Measurements from ENCODE around the gene BRSK2. TPM values are rescaled to one million over a fixed set of nuclear protein-coding genes. Genes with fewer than 3 reads are reported as not detected.

The BRSK2 gene
- total RNA-seq, 1 donor from 2014 or later: 0.11 TPM

DNA sequence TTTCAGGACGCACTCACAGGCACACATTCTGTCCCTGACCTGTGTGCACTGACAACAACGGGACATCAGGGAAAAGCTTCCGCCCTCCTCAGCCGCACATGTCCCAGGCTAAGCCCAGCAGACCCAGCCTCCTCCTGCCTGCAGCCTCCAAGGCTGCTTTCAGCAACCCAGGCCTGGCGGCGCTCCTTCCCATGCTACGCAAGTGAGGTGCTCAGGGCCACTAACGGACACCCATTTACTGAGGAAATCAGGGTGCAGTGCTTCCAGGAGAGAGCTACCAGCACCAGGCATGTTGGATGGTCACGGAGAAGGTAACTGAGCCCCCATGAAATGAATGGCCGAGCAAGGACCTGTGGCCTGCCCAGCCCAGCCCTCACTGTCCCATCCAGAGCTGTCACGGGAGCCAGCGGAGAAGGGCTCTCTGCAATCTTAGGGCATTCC lies 90.0 kb downstream of the BRSK2 start:
- H3K4me1 Mint-ChIP-seq: no peaks in the 10 kb centered on the region

DNA sequence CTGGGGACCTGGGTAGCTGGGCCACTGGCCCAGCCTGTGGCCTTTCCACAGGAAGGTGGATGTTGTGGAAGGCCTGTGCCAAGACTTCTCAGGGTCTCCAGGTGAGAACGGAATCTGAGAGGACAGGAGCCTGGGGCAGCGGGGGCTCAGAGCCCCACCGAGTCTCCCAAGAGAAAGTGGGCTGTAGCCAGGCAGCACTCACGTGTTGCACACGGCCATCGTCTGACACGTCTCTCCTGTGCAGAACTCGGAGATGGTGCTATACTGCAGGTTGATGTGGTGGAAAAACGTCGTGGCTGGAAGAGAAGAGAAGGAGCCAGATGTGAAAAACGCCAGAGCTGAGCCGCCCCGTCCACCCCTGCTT lies 90.4 kb downstream of the BRSK2 start:
- Mint-ChIP-seq H3K27ac (no peak overlapping the region), H3K4me3 (no peak overlapping the region), H3K9me3 (no peaks in the 10 kb centered on the region), H3K4me1 (peaks cover 3% of the 10 kb centered on the region), H3K36me3 (ENCODE audit: low read depth) (peaks cover 54% of the 10 kb centered on the region), H3K27me3 (no peaks in the 10 kb centered on the region)
- TF ChIP-seq, protein P1, sequence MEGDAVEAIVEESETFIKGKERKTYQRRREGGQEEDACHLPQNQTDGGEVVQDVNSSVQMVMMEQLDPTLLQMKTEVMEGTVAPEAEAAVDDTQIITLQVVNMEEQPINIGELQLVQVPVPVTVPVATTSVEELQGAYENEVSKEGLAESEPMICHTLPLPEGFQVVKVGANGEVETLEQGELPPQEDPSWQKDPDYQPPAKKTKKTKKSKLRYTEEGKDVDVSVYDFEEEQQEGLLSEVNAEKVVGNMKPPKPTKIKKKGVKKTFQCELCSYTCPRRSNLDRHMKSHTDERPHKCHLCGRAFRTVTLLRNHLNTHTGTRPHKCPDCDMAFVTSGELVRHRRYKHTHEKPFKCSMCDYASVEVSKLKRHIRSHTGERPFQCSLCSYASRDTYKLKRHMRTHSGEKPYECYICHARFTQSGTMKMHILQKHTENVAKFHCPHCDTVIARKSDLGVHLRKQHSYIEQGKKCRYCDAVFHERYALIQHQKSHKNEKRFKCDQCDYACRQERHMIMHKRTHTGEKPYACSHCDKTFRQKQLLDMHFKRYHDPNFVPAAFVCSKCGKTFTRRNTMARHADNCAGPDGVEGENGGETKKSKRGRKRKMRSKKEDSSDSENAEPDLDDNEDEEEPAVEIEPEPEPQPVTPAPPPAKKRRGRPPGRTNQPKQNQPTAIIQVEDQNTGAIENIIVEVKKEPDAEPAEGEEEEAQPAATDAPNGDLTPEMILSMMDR (IDR thresholded peaks at IDR 0.05): no peak
- POLR2A ChIA-PET: no interaction called here
- intact Hi-C loops (cut with micrococcal nuclease): loop anchor here (10.0 kb wide), 1 partner anchor 615 kb away; no protein-coding TSS in a partner anchor
- DNase-seq (no peak), ATAC-seq (ENCODE audit: low read depth) (no peak)
- CTCF ChIA-PET: no interaction called here

More for the DNA sequence above, 90.0 kb downstream of the BRSK2 start:
- ATAC-seq (ENCODE audit: low read depth) (no peak), DNase-seq (no peak)
- H3K4me3 Mint-ChIP-seq: no peak overlapping the region
- CTCF ChIA-PET: no interaction called here
- TF ChIP-seq, protein P1 (IDR thresholded peaks at IDR 0.05): no peak
- H3K27me3 Mint-ChIP-seq: no peaks in the 10 kb centered on the region
- POLR2A ChIA-PET: no interaction called here
- peaks cover 55% of the 10 kb centered on the region for H3K36me3 Mint-ChIP-seq (ENCODE audit: low read depth)
- no peak overlapping the region for H3K27ac Mint-ChIP-seq
- H3K9me3 Mint-ChIP-seq: no peaks in the 10 kb centered on the region
- intact Hi-C loops (cut with micrococcal nuclease): loop anchor here (10.0 kb wide), 1 partner anchor 615 kb away; no protein-coding TSS in a partner anchor

DNA sequence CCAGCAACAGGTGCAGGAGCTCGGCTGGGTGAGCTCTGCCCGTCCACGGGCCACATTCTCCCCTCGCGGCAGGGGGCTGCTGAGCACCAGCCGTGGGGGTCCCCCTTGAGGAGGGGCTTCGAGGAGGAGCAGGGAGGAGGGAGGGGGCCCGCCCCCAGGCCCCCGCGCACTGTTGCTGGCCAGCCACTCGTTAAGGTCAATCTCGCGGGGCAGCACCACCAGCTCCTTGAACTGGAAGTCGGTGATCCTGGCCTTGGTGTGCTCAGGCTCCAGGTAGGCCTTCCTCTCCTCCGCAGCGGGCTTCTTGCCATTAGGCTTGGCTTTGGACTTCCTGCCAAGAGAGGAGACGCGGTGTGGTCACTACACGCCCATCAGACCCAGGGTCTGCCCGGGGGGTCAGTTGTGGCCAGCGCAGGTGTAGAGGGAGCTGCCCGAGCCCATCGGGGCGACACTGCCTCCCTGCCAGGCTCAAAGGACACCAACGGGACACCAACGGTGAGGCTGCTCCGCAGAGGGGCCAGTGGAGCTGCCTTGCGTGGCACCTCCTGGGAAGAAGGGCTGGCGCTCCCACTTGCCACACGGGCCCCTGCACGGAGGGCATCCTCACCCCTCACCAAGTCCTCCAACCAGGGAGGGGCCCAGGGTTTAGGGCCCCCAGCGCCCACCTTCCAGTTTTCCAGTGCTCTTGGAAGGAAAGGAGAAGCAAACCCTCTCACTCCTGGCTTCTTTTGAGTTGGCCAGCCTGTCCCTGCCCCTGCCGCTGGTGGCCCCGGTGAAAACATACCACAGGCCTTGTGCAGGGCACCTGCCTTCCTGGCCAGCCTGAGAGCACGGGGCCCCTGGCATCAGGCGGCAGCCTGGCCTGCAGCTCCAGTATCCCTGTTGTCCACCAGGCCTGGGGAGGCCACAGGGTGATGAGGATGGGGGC lies 91.1 kb downstream of the BRSK2 start:
- no peak overlapping the region for H3K4me3 Mint-ChIP-seq
- TF ChIP-seq, protein P1 (IDR thresholded peaks at IDR 0.05): no peak
- H3K9me3 Mint-ChIP-seq: no peaks in the 10 kb centered on the region
- intact Hi-C loops (cut with micrococcal nuclease): loop anchor here (10.0 kb wide), 1 partner anchor 616 kb away; no protein-coding TSS in a partner anchor
- POLR2A ChIA-PET: no interaction called here
- ATAC-seq (ENCODE audit: low read depth): no peak
- DNase-seq: no peak
- H3K36me3 Mint-ChIP-seq (ENCODE audit: low read depth): peaks cover 49% of the 10 kb centered on the region
- CTCF ChIA-PET: no interaction called here
- H3K27me3 Mint-ChIP-seq: no peaks in the 10 kb centered on the region
- H3K4me1 Mint-ChIP-seq: peaks cover 9% of the 10 kb centered on the region
- H3K27ac Mint-ChIP-seq: no peak overlapping the region

DNA sequence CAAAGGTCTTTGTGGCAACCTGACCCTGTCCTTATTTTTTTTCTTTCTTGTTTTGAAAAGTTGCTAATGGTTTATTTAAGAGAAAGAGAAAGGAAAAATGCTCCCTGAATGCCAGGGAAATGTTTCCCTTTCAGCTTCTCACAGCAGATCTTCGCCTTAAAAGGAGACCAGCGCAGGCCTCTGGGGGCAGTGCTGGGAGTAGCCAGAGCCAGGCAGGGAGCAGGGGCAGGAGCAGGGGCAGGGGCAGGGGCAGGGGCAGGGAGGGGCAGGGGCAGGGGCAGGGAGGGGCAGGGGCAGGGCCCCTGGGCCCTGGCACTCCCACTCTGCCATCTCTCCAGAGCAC lies 91.7 kb downstream of the BRSK2 start:
- no peaks in the 10 kb centered on the region for H3K9me3 Mint-ChIP-seq
- DNase-seq (no peak), ATAC-seq (ENCODE audit: low read depth) (no peak)
- no peak overlapping the region for H3K27ac Mint-ChIP-seq
- H3K4me3 Mint-ChIP-seq: no peak overlapping the region
- POLR2A ChIA-PET: no interaction called here
- intact Hi-C loops (cut with micrococcal nuclease): loop anchor here (10.0 kb wide), 1 partner anchor 617 kb away; no protein-coding TSS in a partner anchor
- TF ChIP-seq, protein P1 (IDR thresholded peaks at IDR 0.05): no peak
- no peaks in the 10 kb centered on the region for H3K27me3 Mint-ChIP-seq
- H3K36me3 Mint-ChIP-seq (ENCODE audit: low read depth): peaks cover 43% of the 10 kb centered on the region
- H3K4me1 Mint-ChIP-seq: peaks cover 16% of the 10 kb centered on the region
- CTCF ChIA-PET: no interaction called here

DNA sequence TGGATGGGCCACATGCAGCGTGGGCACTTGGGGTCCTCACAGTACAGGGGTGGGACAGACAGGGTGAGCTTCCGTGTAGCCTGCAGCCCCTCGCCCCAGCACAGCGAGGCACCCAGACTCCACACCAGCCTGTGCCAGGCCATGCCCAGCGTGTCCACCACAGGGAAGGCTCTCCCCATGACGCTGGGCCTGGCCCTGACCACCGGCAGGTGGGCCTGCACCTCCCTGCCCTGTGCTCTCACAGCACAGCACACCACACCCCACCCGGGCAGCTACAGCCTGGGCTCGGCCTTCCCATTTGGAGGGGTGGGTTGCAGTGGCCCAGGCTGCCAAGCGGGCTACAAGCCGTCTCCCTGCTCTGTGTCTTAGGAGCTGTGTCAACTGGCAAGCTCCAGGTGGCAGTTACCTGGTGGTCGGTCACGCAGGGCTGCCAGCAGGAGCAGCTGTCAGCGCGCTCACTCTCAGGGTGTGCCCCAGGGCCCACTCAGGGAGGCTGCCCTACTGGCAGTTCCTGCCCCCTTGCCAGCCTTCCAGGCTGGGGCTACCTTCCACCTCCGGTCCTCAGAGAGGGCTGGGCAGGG lies 92.2 kb downstream of the BRSK2 start:
- intact Hi-C loops (cut with micrococcal nuclease): loop anchor here (10.0 kb wide), 1 partner anchor 617 kb away; no protein-coding TSS in a partner anchor
- TF ChIP-seq, protein P1 (IDR thresholded peaks at IDR 0.05): no peak
- ChIA-PET POLR2A (no interaction called here), CTCF (no interaction called here)
- Mint-ChIP-seq H3K36me3 (ENCODE audit: low read depth) (peaks cover 38% of the 10 kb centered on the region), H3K4me1 (peaks cover 17% of the 10 kb centered on the region), H3K4me3 (no peak overlapping the region), H3K9me3 (no peaks in the 10 kb centered on the region), H3K27ac (no peak overlapping the region), H3K27me3 (no peaks in the 10 kb centered on the region)
- no peak for ATAC-seq (ENCODE audit: low read depth)
- no peak for DNase-seq

Measured in activated B cell treated with CpG ODN at 0.5 μM for 24 hours (primary cell).